ENCODE data around the gene TYW1.
"Not testable (repeated sequence)": the region's sequence is repeated elsewhere in the genome, so short reads cannot be mapped to it uniquely, and the experiment has no call there.

TYW1 gene

GRCh38 chr7:67135617-67136486 lies 139.2 kb downstream of the TYW1 start:
- DNase-seq = not testable (repeated sequence)

DNA sequence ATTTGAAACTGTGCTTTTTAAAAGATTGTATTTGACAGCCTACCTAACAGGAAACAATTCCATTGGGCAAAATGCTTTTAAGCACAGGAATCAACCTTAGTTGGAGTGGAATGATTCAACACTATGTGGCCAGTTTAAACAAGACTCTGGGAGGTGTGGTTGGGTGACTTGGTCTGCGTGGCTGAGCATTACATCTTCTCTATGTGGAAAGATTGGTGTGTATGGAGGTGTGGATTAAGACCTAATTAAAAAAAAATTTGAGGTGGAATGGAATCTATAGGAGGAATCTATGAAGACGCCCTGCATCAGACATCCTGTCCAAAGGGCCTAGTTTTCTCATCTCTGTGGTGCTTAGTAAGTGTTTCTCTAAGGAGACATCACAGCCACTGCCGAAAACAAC lies 140.9 kb downstream of the TYW1 start:
- not testable (repeated sequence) for DNase-seq

DNA sequence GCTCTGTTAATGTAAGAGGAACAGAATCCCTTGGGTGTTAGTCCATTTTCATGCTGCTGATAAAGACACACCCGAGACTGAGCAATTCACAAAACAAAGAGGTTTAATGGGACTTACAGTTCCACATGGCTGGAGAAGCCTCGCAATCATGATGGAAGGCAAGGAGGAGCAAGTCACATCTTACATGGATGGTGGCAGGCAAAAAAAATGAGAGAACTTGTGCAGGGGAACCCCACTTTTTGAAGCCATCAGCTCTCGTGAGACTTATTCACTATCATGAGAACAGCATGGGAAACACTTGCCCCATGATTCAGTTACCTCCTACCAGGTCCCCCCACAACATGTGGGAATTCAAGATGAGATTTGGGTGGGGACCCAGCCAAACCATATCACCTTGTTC lies 143.2 kb downstream of the TYW1 start:
- DNase-seq = not testable (repeated sequence)

DNA sequence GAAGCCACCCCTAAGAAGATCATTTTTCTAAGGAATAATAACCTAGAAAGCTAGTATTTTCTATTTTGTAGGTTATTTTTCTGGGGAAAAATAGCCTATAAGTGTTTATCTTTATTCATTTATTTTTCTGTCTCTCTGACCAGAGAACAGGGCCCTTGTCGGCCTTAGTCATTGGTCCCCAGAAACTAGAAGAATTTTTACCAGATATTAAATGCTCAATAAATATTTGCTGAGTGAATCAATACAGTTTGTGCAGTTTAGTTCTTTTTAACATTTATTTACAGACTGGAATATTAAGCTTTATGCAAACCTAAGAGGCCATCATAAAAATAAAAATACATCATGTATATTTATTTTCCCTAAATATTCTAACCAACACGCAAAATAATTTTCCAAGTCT lies 144.4 kb downstream of the TYW1 start:
- not testable (repeated sequence) for DNase-seq

DNA sequence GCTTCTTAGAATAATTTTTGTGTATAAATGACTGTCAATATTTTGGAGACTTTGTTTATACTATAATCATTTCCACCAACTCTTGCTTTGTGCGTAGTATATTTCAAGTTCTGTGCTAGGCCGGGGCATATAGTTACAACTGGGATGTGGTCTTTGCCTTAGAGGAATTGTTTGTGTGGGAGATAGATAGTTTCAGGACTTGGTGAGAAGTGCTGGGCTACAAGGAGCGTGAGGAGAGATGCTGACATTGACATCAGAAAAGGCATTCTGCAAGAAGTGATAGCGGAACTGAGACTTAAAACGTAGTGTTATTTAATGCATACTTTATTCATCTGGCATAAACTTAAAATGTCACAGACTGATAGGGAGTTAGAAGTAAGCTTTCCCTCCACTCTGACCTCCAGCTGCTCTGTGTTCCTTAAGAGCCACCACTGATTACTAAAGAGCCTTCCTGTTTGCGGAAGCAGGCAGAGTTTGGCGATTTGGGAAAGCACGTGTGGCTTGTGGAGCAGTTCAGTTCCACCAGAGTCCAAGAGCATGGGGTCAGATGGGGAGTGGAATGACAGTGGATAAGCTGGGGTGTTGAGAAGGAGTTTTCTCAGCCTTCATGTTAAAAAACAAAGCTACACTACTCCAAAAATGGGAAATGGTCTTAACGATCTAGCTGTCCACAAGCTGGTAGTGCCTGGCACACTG lies 146.6 kb downstream of the TYW1 start:
- not testable (repeated sequence) for DNase-seq

DNA sequence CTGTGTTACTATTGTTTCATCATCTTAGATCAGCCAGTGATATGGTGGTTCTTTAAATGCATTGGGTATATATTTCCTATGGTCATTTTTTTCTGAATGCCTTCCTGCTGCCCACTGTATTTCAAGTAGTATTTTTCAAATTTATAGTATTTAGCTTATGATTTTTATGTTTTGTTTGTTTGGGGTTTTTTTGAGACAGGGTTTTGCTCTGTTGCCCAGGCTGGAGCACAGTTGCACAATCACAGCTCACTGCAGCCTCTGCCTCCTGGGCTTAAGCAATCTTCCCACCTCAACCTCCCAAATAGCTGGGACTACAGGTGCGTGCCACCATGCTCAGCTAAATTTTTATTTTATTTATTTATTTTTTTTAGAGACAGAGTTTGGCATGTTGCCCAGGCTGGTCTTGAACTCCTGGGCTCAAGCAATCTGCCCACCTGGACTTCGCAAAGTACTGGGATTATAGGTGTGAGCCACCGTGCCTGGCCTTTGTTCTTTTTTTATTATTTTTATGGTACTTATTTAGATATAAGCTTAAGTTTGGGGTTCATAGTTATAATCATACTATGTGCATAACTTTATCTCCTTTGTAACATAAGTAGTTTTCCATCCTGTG lies 149.1 kb downstream of the TYW1 start:
- DNase-seq = not testable (repeated sequence)

- DNase-seq = not testable (repeated sequence)
Observed at GRCh38 chr7:67149131-67149530, 152.5 kb downstream of the TYW1 start.

GRCh38 chr7:67154374-67154773 lies 157.7 kb downstream of the TYW1 start:
- not testable (repeated sequence) for DNase-seq

GRCh38 chr7:67156064-67156463 lies 159.4 kb downstream of the TYW1 start:
- not testable (repeated sequence) for DNase-seq

DNA sequence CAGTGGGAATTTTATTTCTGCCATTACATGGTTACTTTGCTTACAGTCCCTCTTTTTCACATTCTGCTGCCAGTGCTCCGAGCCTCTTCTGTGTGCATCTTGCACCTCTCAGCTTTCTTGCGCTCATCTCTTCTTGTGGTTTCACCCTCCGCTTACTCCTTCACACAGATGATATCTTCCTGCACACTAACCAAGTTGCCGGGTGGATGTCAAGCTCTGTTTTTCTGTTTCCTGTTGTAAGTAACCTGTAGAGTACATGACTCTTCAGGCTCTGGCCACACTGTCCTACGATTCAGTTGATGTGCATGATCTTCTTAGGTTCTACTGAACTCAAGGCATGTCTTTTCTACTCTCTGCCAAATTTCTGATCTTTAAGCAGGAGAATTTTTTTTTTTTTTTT lies 166.7 kb downstream of the TYW1 start:
- not testable (repeated sequence) for DNase-seq

DNA sequence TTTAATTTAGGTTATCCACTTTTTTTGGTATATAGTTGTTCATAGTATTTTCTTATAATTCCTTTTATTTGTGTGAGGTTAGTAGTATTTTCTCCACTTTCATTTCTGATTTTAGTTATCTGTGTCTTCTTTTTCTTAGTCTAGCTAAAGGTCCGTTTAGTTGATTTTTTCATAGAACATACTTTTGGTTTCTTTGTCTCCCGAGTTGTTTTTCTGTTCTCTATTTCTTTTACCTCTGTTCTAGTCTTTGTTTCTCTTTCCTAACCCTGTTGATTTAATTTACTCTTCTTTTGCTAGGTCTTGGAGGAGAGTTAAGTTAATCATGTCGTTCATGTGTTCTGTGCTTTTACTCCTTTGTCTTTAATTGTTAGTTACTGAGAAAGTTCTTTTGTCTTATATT lies 174.5 kb downstream of the TYW1 start:
- not testable (repeated sequence) for DNase-seq

- DNase-seq = not testable (repeated sequence)
Observed at GRCh38 chr7:67176730-67177129, 180.1 kb downstream of the TYW1 start.

DNA sequence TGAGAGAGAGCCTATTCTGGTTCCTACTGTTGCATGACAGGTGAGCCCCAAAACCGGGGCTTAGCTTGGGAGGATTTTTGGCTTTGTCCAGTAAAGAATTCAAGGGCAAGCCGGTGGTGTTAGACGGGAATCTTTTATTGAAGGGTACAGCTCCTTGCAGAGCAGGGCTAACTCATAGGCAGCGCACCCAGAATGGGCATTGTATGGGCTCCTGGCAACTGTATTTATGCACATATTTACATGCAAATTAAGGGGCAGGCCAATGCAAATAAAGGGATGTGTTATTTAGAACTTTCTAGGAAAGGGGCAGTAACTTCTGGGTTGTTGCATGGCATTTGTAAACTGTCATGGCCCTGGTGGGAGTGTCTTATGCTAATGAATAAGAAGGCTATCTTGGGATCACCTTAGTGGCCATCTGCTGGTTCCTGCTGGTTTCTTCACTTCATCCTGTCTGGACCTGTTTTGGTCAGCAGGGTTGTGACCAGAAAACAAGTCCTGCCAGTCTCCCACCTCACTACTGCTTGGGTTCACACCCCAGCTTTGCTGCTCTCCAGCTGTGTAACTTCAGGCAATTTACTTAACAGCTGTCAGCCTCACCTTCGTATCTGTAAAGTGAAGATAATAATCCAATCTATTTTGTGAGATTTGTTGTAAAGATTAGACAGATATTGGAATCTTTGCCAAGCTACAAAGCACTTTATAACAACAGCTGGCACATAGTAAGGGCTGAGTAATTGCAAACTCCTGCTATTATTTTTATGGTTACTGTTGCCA lies 182.5 kb downstream of the TYW1 start:
- not testable (repeated sequence) for DNase-seq

DNA sequence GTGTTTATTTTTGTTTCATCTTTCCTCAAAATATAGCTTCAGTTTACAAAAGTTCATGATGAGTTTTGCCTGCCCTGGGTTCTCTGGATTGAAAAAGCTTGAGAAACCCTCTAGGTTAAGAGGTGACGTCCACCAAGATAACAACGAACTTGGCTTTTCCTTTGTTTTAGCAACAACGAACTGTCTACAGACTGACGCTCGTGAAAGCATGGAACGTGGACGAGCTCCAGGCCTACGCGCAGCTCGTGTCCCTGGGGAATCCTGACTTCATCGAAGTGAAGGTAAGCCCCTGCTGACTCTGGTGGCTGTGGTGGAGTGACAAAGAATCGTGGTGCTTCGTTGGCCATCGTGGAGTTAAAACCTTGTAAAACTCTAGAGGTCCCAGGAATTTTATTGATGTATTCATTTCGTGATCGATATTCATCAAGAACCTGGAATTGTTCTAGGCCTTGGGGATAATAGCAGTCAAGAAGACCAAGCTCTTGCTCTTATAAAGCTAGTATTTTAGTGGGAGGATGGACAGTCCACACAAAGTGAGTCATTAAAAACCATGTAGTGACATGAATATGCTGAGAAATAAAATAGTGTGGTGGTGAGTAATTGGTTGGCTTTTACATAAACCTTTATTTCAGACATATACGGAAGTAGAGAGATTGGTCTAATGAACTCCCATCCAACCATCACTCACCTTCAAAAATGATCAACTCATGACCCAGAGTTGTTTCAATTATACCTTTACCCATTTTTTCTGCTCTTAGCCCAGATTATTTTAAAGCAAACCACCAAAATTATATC lies 186.5 kb downstream of the TYW1 start:
- DNase-seq = not testable (repeated sequence)

DNA sequence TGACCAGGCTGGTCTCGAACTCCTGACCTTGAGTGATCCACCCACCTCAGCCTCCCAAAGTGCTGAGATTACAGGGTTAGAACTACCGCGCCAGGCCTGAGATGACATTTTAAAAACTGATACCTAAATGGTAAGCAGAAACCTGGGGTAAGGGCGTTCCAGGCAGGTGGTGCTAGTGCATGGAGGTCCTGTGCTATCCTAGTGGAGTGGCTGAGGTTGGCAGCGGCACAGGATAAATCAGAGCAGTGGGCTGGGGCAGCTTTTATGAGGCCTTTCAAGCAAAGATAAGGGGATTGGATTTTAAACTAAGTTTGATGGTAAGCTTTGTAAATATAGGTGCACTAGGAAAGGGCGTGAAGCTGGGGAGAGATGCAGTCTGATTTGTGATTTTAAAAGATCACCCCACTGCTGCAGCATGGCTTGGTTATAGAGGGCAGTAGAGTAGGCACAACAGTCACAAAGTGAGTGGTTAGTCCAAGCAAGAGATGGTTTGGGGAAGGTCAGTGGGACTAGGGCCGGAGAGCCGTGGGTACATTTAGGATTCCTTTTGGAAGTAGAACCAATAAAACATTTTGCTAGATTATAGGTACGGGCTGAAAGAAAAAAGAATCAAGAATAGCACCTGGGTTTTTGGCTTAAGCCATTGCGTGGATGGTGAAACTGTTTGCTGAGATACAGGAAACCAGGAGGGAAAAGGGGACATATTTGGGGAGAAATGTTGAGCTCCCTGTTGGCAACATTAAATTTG lies 188.5 kb downstream of the TYW1 start:
- DNase-seq = not testable (repeated sequence)

- not testable (repeated sequence) for DNase-seq
Observed at GRCh38 chr7:67185660-67186129, 189.1 kb downstream of the TYW1 start.

DNA sequence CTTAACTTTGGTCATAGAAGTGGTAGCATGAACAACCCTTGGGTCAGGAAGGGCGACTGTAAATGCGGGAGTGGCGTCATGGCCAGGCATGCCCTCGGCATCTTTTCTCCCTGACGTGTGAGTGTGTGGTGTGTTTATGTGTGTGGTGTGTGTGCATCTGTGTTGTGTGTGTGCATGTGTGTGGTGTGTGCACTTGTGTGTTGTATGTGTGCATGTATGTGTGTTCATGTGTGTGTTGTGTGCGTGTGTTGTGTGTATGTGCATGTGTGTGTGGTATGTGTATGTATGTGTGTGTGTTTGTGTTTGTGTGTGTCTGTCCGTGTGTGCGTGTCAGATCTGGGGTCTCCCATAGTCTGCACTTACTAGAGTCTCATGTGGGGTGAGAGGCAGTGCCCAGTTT lies 192.5 kb downstream of the TYW1 start:
- DNase-seq = not testable (repeated sequence)

- DNase-seq = not testable (repeated sequence)
Observed at GRCh38 chr7:67189801-67190465, 193.3 kb downstream of the TYW1 start.

DNA sequence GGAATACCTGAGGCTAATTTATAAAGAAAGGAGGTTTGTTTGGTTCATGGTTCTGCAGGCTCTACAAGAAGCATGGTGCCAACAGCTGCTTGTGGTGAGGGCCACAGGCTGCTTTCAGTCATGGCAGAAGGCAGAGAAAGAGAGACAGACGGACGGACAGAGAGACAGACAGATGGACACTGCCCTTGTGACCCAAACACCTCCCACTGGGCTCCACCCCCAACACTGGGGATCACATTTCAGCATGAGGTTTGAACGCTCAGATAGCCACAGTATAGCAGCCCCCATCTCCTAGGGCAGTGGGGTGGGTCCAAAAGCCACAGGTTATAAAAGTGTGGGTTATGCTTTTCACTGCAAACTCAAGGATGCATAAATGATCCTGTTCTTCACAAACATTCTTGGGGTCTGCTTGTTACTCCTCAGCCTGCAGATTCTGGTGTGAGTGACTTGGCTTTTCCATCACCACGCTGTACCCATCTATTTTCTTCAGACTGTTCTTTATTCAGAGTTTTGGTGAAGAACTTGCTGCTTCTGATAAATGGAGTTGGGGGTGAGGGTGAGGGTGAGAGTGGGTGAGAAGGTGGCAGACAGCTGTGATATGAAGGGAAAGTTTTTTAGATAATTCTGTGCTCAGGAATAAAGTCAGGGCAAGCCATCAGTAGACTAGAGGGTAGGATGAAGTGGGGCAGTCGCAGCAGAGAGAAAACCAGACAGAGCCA lies 194.5 kb downstream of the TYW1 start:
- not testable (repeated sequence) for DNase-seq

All from right kidney (tissue), 1 donor.